Astrocyte of the cerebellum (primary cell): Measurements from ENCODE around the gene TREM2.

ENCODE experiments used
- DNase-seq: peaks from one replicate; pipeline ENCODE4 v3.0.0-alpha.2; 2011; ENCODE audit warnings: low read depth
- H3K4me3 ChIP-seq: 2 replicates; pipeline ENCODE4 v1.5.1; 2011; ENCODE audit warnings: mild to moderate bottlenecking, low read depth, low read length, moderate library complexity
- CTCF ChIP-seq: IDR thresholded peaks from 2 replicates; pipeline ENCODE4 v1.5.1; 2012; ENCODE audit warnings: low read length, low read depth, moderate library complexity, mild to moderate bottlenecking; ENCODE audit errors: missing control alignments
- in situ Hi-C: cut with HindIII; loops from 2 replicates; pipeline ENCODE4 v1.10.0; 2017; ENCODE audit warnings: low sequenced_read_pairs

The TREM2 gene

GRCh38 chr6:41150671-41151070 lies 12.2 kb downstream of the TREM2 start:
- H3K4me3 ChIP-seq = no peak overlapping the region
- TF ChIP-seq CTCF = no peak
- in situ Hi-C loops = no loop called here
- no peak for DNase-seq

- DNase-seq = no peak
- no peak overlapping the region for H3K4me3 ChIP-seq
- TF ChIP-seq CTCF = no peak
- in situ Hi-C loops = no loop called here
Measured at GRCh38 chr6:41147917-41148316, 15.0 kb downstream of the TREM2 start.

GRCh38 chr6:41136911-41137310 lies 26.0 kb downstream of the TREM2 start:
- DNase-seq = no peak
- TF ChIP-seq CTCF = no peak
- in situ Hi-C loops = no loop called here
- no peak overlapping the region for H3K4me3 ChIP-seq

- in situ Hi-C loops = no loop called here
- no peak for DNase-seq
Measured at GRCh38 chr6:41135062-41135832, 27.7 kb downstream of the TREM2 start.

GRCh38 chr6:41132254-41132653 lies 30.7 kb downstream of the TREM2 start:
- no peak for DNase-seq
- in situ Hi-C loops = no loop called here

More at GRCh38 chr6:41135062-41135832, 27.7 kb downstream of the TREM2 start:
- no peak for TF ChIP-seq CTCF
- no peak overlapping the region for H3K4me3 ChIP-seq

GRCh38 chr6:41125282-41125681 lies 37.6 kb downstream of the TREM2 start:
- no peak for TF ChIP-seq CTCF
- in situ Hi-C loops = no loop called here

More at GRCh38 chr6:41132254-41132653, 30.7 kb downstream of the TREM2 start:
- TF ChIP-seq CTCF = no peak
- H3K4me3 ChIP-seq = no peak overlapping the region

GRCh38 chr6:41122918-41123317 lies 40.0 kb downstream of the TREM2 start:
- H3K4me3 ChIP-seq = no peak overlapping the region
- DNase-seq = no peak
- in situ Hi-C loops = no loop called here
- no peak for TF ChIP-seq CTCF

More at GRCh38 chr6:41125282-41125681, 37.6 kb downstream of the TREM2 start:
- no peak for DNase-seq
- no peak overlapping the region for H3K4me3 ChIP-seq
